K562 (cell line): ENCODE measurements around the gene NFKBIB. TPM values are rescaled to one million over a fixed set of nuclear protein-coding genes. Genes with fewer than 3 reads are reported as not detected.
A peak's percentile ranks its signal among the peaks of the same experiment; 100 is the strongest.

Experiments
- ATAC-seq: fragments of 200-7000 bp; cut with Tn5 transposase; 3 replicates; pipeline ENCODE4 v1.9.1; 2020; ENCODE audit warnings: moderate library complexity
- BruUV-seq: library from RNA; stranded (reverse); fragments of 400-500 nt; replicated peaks from 2 replicates; lab custom pipeline; 2021; lab: Mats Ljungman, UMichigan
- CTCF ChIA-PET: fragments of 300-600 bp; formaldehyde crosslinking; extraction: SDS; loops from one replicate; lab custom pipeline; 2021; ENCODE audit warnings: low intra/inter-chr PET ratio; lab: Yijun Ruan, JAX
- POLR2A ChIA-PET: fragments of 300-600, 350-650 bp; sonication (Branson Sonifier 250); formaldehyde crosslinking; extraction: SDS; loops from one replicate; lab custom pipeline; 2021; ENCODE audit warnings: antibody characterized with exemption, inconsistent platforms; lab: Yijun Ruan, JAX
- DNase-seq, 4 experiments: peaks; one replicate each; pipeline versions ENCODE4 v3.0.0 to v3.0.0-alpha.2; 2011 to 2018; ENCODE audit warnings: low spot score in 3 of 4, mixed read lengths in 3 of 4; ENCODE audit errors: extremely low read depth in 1 of 4
- FAIRE-seq: peaks from 2 replicates; lab custom pipeline; 2011; peaks lifted over from hg19 to GRCh38; lab: Jason Lieb, UNC
- H2AFZ ChIP-seq: 2 replicates; pipeline ENCODE4 v1.6.0; 2011; ENCODE audit warnings: low read depth, low read length, control low read depth, inconsistent platforms
- H3K27ac ChIP-seq: fragments of 200-600 bp; 3 replicates; pipeline ENCODE4 v1.8.0; 2011; ENCODE audit warnings: low read depth, mild to moderate bottlenecking, control low read depth, inconsistent platforms, low read length, moderate library complexity, mixed read lengths; ENCODE audit errors: extremely low read depth
- H3K27me3 ChIP-seq, 2 experiments: fragments of 300-600 bp in 1 of 2; 2 replicates in 1 of 2; 3 replicates in 1 of 2; pipeline versions ENCODE4 v1.6.0 to v1.8.0; 2011; ENCODE audit warnings: inconsistent platforms in 2 of 2, low read length in 2 of 2, mild to moderate bottlenecking in 1 of 2, mixed read lengths in 1 of 2, moderate library complexity in 1 of 2; ENCODE audit not compliant: control insufficient read depth in 2 of 2, insufficient read depth in 2 of 2
- H3K36me3 ChIP-seq: fragments of 300-600 bp; 3 replicates; pipeline ENCODE4 v1.8.0; 2011; ENCODE audit warnings: mild to moderate bottlenecking, low read length, inconsistent platforms; ENCODE audit not compliant: control insufficient read depth, insufficient read depth
- H3K4me1 ChIP-seq, 2 experiments: fragments of 200-600 bp in 1 of 2; replicated peaks in 1 of 2; 2 replicates in 1 of 2; 3 replicates in 1 of 2; pipeline versions ENCODE4 v1.5.1 to v1.8.0; 2011; ENCODE audit warnings: inconsistent platforms in 2 of 2, low read length in 2 of 2, mild to moderate bottlenecking in 1 of 2, mixed read lengths in 1 of 2, moderate library complexity in 1 of 2; ENCODE audit not compliant: control insufficient read depth in 2 of 2, insufficient read depth in 2 of 2
- H3K4me2 ChIP-seq: 2 replicates; pipeline ENCODE4 v1.6.1; 2011; ENCODE audit warnings: low read length, control low read depth, inconsistent platforms, mixed read lengths; ENCODE audit not compliant: insufficient read depth
- H3K4me3 ChIP-seq: fragments of 200-600 bp; sonication (generic), shearing (Covaris generic); 2 replicates; pipeline ENCODE4 v1.5.1; 2016; ENCODE audit warnings: control low read depth, inconsistent platforms
- H3K79me2 ChIP-seq: fragments of 200-600 bp; 3 replicates; pipeline ENCODE4 v1.8.0; 2011; ENCODE audit warnings: low read length, inconsistent platforms; ENCODE audit not compliant: control insufficient read depth, insufficient read depth
- H3K9ac ChIP-seq, 2 experiments: 2 replicates each; pipeline versions ENCODE4 v1.6.0 to v1.6.1; 2011; ENCODE audit warnings: low read depth in 2 of 2, low read length in 2 of 2, control low read depth in 1 of 2, inconsistent platforms in 1 of 2, mild to moderate bottlenecking in 1 of 2, mixed read lengths in 1 of 2; ENCODE audit not compliant: insufficient read depth in 1 of 2
- H3K9me1 ChIP-seq: one replicate; pipeline ENCODE4 v1.6.0; 2011; ENCODE audit warnings: inconsistent platforms, mild to moderate bottlenecking, low read length, moderate library complexity; ENCODE audit not compliant: control insufficient read depth, insufficient read depth
- H3K9me3 ChIP-seq: replicated peaks from 2 replicates; pipeline ENCODE4 v1.5.1; 2011; ENCODE audit warnings: low read depth, low read length, inconsistent platforms; ENCODE audit not compliant: control insufficient read depth, insufficient read depth
- H4K20me1 ChIP-seq: replicated peaks from 2 replicates; pipeline ENCODE4 v1.6.1; 2011; ENCODE audit warnings: low read length, inconsistent platforms, mixed read lengths; ENCODE audit not compliant: control insufficient read depth, insufficient read depth
- PHF20 ChIP-seq: fragments of 450-650 bp; IDR thresholded peaks from 2 replicates; pipeline ENCODE4 v1.6.1; 2018; ENCODE audit not compliant: partially characterized antibody
- RBM25 ChIP-seq: fragments of 200-400 bp; formaldehyde crosslinking; IDR thresholded peaks from 2 replicates; pipeline ENCODE4 v1.6.1; 2018; ENCODE audit warnings: low read length, low read depth, moderate library complexity; ENCODE audit not compliant: severe bottlenecking
- ZBTB34 ChIP-seq: fragments of 250-450 bp; sonication (Bioruptor Pico); IDR thresholded peaks from 2 replicates; pipeline ENCODE4 v1.8.0; 2021; ENCODE audit warnings: mild to moderate bottlenecking, moderate library complexity
- WGBS: fragments of 100-300 bp; shearing (Covaris generic); methylation state at CpG from one replicate; pipeline ENCODE4 v1.1.6; 2016; ENCODE audit warnings: low coverage, mixed read lengths; ENCODE audit not compliant: insufficient coverage; ENCODE audit errors: missing lambda C conversion rate; 5-methylcytosine and 5-hydroxymethylcytosine counted together
- in situ Hi-C: fragments of 300-500 bp; cut with MboI; formaldehyde crosslinking; loops from 4 replicates; pipeline ENCODE4 v1.15.0; 2018; ENCODE audit warnings: inconsistent platforms, mixed read lengths
- intact Hi-C: fragments of 100-400 bp; cut with micrococcal nuclease; formaldehyde crosslinking; loops from 2 replicates; pipeline ENCODE4 v1.14.2; 2022
- polyA plus RNA-seq, 8 experiments: library from polyadenylated mRNA; depleted of rRNA in 4 of 8; stranded (reverse) in 5 of 8; unstranded in 3 of 8; fragments of >200 nt; fragmentation: Nextera tagmentation in 2 of 8; fragmentation: Illumina TruSeq in 1 of 8; extraction: Ambion mirVana in 2 of 8; extraction: Trizol in 1 of 8; gene quantifications; 2 replicates each; pipeline versions ENCODE4 v1.2.1 to v1.2.3, GENCODE V29; 2011 to 2014; ENCODE audit warnings: inconsistent platforms in 1 of 8, missing spikeins in 1 of 8
- total RNA-seq, 7 experiments: library from RNA; depleted of rRNA in 6 of 7; stranded (reverse); fragments of >200 nt in 6 of 7; fragmentation: Illumina TruSeq in 2 of 7; extraction: Trizol in 2 of 7; gene quantifications; 2 replicates each; pipeline versions ENCODE4 v1.2.1 to v1.2.3, GENCODE V29; 2011 to 2021; ENCODE audit warnings: low replicate concordance in 1 of 7
- TF ChIP-seq, protein P1 (sequence below), 2 experiments: fragments of 250-450 bp in 1 of 2; fragments of 450-650 bp in 1 of 2; sonication (Bioruptor Pico) in 1 of 2; IDR thresholded peaks; 2 replicates each; pipeline versions ENCODE4 v1.6.1 to v1.8.0; 2016 to 2021; ENCODE audit warnings: mild to moderate bottlenecking in 2 of 2, moderate library complexity in 2 of 2, missing compliant biosample characterization in 1 of 2, missing genetic modification characterization in 1 of 2
- TF ChIP-seq, protein P2 (sequence below), 2 experiments: fragments of 200-800 bp in 1 of 2; sonication (Bioruptor generic) in 1 of 2; sonication (generic) in 1 of 2; formaldehyde crosslinking in 1 of 2; IDR thresholded peaks in 1 of 2; conservative IDR thresholded peaks in 1 of 2; 2 replicates each; pipeline versions ENCODE4 v1.5.0 to v1.6.1; 2016 to 2020; ENCODE audit warnings: missing compliant biosample characterization in 1 of 2, missing genetic modification characterization in 1 of 2, missing genetic modification reagents in 1 of 2

NFKBIB gene
- total and polyA plus RNA-seq, 9 of the 15 experiments (the other 6 are each of a cell fraction or from before 2014, with no cell fraction given): 1.5 to 44.9 (median 10.4) TPM

DNA sequence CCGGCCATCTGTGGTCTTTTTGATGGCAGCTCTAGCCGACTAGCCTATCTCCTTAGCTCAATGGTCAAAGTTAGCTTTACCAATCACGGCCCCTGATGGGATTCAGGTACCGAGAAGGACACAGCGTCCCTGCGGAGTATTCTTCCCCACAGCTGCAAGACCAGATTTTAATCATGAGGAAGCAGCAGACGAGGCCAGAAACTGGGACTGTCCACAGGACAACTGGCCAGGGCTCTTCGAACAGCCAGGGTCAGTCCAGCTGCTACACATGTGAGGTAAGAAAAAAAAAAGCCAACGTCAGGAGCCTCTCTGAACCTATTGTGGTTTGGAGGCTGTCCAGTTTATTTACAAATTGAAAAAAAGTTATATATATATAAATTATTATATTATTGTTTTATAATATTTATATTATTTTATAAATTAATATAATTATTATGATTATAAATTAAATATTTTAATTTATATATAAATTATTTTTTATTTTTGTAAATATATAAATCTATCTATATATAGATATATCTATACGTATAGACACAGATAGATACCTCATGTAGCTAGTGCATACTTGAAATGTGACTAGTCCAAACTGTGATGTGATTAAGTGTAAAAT lies 32.5 kb upstream of the NFKBIB start (continued):
- TF ChIP-seq PHF20 (no peak), ZBTB34 (no peak)
- TF ChIP-seq, protein P1, sequence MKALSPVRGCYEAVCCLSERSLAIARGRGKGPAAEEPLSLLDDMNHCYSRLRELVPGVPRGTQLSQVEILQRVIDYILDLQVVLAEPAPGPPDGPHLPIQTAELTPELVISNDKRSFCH (CRISPR knock-in tag; IDR thresholded peaks at IDR 0.05): no peak
- TF ChIP-seq, protein P1 (tag; IDR thresholded peaks at IDR 0.05): no peak

- no peak for FAIRE-seq
- Histone ChIP-seq H3K36me3 (no peaks in the 10 kb centered on the region), H3K79me2 (no peaks in the 10 kb centered on the region), H3K27ac (no peak overlapping the region), H3K4me2 (no peak overlapping the region), H2AFZ (no peak overlapping the region), H3K4me3 (no peak overlapping the region), H3K9me3 (no peaks in the 10 kb centered on the region), H4K20me1 (no peaks in the 10 kb centered on the region), H3K9me1 (no peaks in the 10 kb centered on the region), H3K9ac (peak overlapping the region in 1 of 2 experiments; percentile 35; a peak in 1 of 4 replicates), H3K27me3 (no peaks in the 10 kb centered on the region), H3K4me1 (peaks cover 0 to 29% of the 10 kb centered on the region in 2 experiments; a peak in 3 of 5 replicates)
- WGBS: 59% methylated on average over 6 of the region's 6 CpGs
- no peak for DNase-seq
- intact Hi-C loops (no loop called here), in situ Hi-C loops (no loop called here)
- TF ChIP-seq, protein P2, sequence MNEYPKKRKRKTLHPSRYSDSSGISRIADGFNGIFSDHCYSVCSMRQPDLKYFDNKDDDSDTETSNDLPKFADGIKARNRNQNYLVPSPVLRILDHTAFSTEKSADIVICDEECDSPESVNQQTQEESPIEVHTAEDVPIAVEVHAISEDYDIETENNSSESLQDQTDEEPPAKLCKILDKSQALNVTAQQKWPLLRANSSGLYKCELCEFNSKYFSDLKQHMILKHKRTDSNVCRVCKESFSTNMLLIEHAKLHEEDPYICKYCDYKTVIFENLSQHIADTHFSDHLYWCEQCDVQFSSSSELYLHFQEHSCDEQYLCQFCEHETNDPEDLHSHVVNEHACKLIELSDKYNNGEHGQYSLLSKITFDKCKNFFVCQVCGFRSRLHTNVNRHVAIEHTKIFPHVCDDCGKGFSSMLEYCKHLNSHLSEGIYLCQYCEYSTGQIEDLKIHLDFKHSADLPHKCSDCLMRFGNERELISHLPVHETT (CRISPR knock-in tag; conservative IDR thresholded peaks at IDR 0.05 in 1 of 2, IDR thresholded peaks at IDR 0.05 in 1 of 2): no peak
- peak; percentile 33 for TF ChIP-seq RBM25
- POLR2A ChIA-PET: no interaction called here
- no peak for ATAC-seq
- CTCF ChIA-PET: no interaction called here
- BruUV-seq: no TSS peak
Measured at GRCh38 chr19:38868551-38868950, 31.2 kb upstream of the NFKBIB start.
